Umbilical cord (tissue), 2 donors: Measurements from ENCODE around the gene TYW1. TPM values are rescaled to one million over a fixed set of nuclear protein-coding genes. Genes with fewer than 3 reads are reported as not detected.
"Not testable (repeated sequence)": the region's sequence is repeated elsewhere in the genome, so short reads cannot be mapped to it uniquely, and the experiment has no call there.

ENCODE experiments used
- DNase-seq: peaks from one replicate; pipeline ENCODE4 v3.0.0-alpha.2; 2015; ENCODE audit warnings: low spot score
- total RNA-seq: library from RNA; depleted of rRNA; stranded (reverse); fragments of >200 nt; gene quantifications from one replicate; pipeline ENCODE4 v1.2.3, GENCODE V29; 2014; ENCODE audit warnings: low replicate concordance; ENCODE audit not compliant: insufficient read depth

The TYW1 gene
- total RNA-seq: 7.7 TPM

GRCh38 chr7:66996444-66997191 is at the start of gene TYW1:
Gene TYW1, plus strand, starts transcription at chr7:66996833. Its CDS starts 146 bp downstream, at chr7:66996979.
- peak; percentile 99 for DNase-seq

- no peak for DNase-seq
Observed at GRCh38 chr7:66948480-66949109, 48.0 kb upstream of the TYW1 start.

- DNase-seq: no peak
Observed at GRCh38 chr7:66950311-66950710, 46.3 kb upstream of the TYW1 start.

- DNase-seq: no peak
Observed at GRCh38 chr7:66950763-66951162, 45.9 kb upstream of the TYW1 start.

GRCh38 chr7:66952343-66953043 is 44.1 kb upstream of the TYW1 start:
- DNase-seq: no peak

- DNase-seq: no peak
Observed at GRCh38 chr7:66953044-66953427, 43.6 kb upstream of the TYW1 start.

GRCh38 chr7:66957595-66958290 is 38.9 kb upstream of the TYW1 start:
- DNase-seq: no peak

GRCh38 chr7:66958538-66959350 is 37.9 kb upstream of the TYW1 start:
- no peak for DNase-seq

- DNase-seq: no peak
Observed at GRCh38 chr7:66960192-66960591, 36.4 kb upstream of the TYW1 start.

- DNase-seq: no peak
Observed at GRCh38 chr7:66961096-66961495, 35.5 kb upstream of the TYW1 start.

GRCh38 chr7:66964411-66964810 is 32.2 kb upstream of the TYW1 start:
- DNase-seq: peak; percentile 52

GRCh38 chr7:66967029-66967428 is 29.6 kb upstream of the TYW1 start:
- no peak for DNase-seq

- not testable (repeated sequence) for DNase-seq
Observed at GRCh38 chr7:66969001-66969400, 27.6 kb upstream of the TYW1 start.

- no peak for DNase-seq
Observed at GRCh38 chr7:66970310-66970709, 26.3 kb upstream of the TYW1 start.

GRCh38 chr7:66974986-66975590 is 21.5 kb upstream of the TYW1 start:
- no peak for DNase-seq

- DNase-seq: not testable (repeated sequence)
Observed at GRCh38 chr7:66978312-66978711, 18.3 kb upstream of the TYW1 start.

- DNase-seq: not testable (repeated sequence)
Observed at GRCh38 chr7:66979013-66979412, 17.6 kb upstream of the TYW1 start.

GRCh38 chr7:66980336-66980735 is 16.3 kb upstream of the TYW1 start:
- not testable (repeated sequence) for DNase-seq

GRCh38 chr7:66989552-66989951 is 7.1 kb upstream of the TYW1 start:
- not testable (repeated sequence) for DNase-seq

GRCh38 chr7:66994051-66994450 is 2.6 kb upstream of the TYW1 start:
- DNase-seq: not testable (repeated sequence)

GRCh38 chr7:66994691-66995049 is 2.0 kb upstream of the TYW1 start:
- peak; percentile 82 for DNase-seq
